HS-5 (cell line): ENCODE results near the gene NTN1.
A peak's percentile ranks its signal among the peaks of the same experiment; 100 is the strongest.

Source experiments
- DNase-seq: peaks from one replicate; pipeline ENCODE4 v3.0.0-alpha.2; 2012; ENCODE audit warnings: low read depth

NTN1 gene

DNA sequence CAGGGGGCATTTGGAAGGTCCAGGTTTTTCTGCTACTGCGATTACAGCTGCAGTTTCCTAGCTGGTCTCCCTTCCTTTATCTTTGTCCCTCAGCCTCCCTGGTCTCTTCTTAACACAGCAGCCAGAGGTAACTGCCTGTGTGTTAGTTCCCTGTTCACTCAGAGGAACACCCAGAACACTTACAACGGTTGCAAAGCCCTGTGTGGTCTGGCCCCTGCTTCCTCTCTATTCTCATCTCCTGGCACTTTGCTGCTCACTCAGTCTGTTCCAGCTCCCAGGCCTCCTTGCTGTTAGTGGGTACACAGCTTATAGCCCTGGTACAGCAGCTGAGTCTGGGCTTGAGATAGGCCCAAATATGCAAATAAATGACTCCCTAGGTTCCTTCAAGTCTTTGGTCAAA lies 16.4 kb downstream of the NTN1 start:
- DNase-seq, result no peak

DNA sequence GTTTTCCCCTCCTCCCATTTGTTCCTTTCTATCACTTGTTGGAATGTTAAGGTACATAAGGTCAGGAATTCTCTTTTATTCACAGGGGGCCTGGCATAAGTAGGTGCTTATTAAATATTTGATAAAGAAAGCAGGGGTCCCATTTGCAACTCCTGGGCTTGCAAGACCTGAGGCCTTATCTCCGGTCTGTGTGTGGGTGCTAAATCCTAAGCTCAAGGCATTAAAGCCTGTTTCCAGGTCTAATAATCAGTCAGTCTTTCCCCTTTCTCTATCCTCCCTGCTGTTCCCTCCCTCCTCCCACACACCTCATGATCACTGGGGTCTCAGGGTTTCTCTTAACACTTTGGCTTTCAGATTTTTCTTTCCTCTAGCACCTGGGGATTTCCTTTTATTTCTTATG lies 17.1 kb downstream of the NTN1 start:
- DNase-seq, result no peak

DNA sequence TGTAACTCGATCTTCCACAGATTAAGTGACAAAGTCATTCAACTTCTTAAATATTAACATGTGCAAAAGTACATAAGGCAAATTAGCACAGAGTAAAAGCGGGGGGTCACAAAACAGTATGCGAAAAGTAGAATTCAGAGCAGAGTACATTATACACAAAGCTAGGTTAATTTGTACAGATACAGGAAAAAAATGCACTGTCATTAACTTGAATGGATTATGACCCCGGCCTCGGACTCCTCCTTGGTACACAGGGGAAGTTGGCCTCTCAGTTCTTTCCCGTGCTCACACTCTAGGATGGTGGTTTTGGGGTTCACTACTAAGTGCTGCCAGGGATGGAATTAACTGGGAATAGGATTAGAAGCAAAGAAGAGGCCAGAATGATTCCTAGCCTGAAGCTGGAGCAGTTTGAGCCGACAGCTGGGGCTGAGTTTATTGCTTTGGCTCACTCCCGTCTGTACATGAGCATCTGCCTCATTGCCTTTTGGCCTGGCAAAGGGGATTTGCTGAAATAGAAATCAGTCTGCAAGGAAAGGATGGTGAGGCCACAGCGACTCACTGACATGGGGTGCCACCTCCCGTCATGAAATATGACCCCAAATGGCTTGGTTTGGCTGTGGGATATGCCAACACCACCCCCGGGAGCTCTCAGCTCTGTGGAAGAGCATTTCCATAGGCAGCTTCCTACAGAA lies 23.6 kb downstream of the NTN1 start:
- no peak for DNase-seq

DNA sequence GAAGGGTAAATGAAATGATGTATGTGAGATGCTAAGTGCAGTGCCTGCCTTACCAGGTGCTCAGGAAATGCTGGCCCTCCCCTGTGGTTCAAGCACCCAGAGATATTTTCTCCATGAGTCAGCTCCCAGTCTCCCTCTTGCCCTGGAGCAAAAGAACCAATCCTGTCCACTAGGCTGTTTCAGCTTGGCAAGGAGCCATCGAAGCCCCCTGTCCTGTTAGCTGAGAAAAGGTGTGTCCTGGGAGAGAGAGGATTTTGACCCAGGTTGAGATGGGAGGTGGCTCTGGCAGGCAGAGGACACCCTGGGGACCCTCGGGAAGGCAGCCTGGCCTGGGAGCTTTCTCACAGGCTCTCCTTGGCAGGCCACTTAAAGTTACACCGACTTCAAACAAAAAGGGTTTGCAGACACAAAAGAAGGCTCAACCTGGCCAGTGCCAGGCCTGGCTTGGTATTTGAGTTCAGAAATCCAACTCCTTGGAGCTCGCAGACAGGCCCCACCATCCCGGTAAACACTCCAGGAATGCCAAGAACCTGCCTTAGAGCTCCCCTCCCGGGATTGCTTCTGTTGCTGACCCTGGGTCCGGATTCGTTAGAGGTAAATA lies 29.6 kb downstream of the NTN1 start:
- peak; percentile 33 for DNase-seq

DNA sequence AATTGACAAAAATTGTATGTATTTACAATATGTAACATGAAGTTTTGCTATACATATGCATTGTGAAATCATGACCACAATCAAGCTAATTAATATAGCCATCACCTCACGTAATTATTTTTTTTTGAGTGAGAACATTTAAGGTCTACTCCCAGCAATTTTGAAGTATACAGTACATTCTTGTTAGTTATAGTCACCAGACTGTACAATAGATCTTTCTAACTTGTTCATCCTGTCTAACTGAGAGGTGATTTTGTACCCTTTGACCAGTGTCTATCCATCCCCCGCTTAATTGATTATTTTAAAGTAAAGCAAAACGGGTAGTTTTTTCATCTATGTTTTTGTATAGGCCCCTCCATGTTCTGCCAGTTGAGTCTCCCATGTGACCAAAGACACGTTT lies 30.3 kb downstream of the NTN1 start:
- no peak for DNase-seq

DNA sequence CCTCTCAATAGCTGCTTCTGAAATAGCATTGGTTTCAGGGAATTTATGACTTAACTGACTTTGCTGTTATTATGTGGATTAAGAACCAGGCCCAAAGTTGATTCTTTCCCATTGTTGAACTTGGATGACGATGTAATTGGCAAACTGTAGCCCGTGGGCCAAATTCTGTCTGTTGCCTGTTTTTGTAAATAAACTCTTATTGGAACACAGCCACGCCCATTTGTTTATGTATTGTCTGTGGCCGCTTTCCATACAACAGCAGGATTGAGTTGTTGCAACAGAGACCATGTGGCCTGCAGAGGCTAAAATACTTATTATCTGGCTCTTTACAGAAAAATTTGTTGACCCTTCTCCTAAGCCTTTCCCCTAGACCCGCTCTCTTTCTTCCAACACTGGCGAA lies 31.6 kb downstream of the NTN1 start:
- DNase-seq, result no peak

DNA sequence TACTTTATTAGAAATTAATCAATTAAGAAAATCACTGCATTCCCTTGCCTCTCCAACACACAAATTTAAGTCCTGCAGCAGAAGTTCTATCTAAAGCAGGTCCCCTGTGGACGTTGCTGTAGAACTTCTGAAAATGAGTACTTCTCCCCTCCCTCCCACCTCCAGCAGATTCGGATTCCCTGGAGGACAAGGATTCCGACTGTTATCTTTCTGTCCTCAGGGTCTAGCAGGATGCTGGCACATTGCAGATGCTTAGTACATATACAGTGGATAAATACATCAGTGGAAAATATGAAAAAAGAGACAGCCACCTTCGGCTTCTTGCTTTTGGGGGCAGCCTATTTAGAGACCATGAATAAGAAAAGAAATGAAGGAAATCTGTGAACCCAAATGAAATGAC lies 32.1 kb downstream of the NTN1 start:
- no peak for DNase-seq

DNA sequence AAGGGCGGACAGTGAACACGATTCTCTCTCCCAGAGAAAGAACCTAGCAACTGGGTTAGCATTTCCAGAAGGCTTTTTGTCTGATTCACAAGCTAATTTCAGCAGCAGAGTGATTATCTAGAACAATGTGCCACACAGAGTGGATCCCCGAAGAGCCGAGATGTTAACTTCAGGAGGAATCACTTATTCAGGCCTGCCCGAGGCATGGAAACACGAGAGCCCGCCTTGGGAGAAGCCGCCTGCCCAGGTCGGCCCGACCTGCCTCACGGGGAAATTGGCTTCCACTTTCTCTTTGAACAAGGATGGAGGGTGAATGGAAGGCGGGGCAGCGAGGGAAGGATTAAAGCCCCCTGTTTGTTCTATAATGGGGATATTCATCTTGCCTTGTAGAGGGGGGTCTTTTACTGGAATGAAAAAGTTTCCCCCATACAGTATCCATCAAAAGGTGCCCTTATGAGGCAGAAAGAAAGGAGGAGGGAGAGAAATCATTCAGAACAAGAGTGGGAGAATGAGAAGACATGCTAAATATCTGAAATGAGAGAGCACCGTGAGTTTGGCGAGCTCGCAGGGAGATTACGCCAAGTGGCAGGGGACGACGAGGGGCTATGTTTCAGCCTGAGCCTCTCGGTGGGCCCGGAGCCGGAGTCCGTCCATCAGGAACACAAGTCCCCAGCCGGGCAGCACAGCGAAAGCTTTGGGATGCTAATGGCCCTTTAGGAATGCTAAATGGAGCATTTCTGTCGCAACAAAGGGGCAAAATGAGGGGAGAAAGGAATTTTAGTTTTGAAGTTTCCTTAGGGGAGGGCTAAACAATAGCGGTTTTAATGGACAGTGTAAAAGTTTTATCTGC lies 33.0 kb downstream of the NTN1 start:
- DNase-seq, result no peak

DNA sequence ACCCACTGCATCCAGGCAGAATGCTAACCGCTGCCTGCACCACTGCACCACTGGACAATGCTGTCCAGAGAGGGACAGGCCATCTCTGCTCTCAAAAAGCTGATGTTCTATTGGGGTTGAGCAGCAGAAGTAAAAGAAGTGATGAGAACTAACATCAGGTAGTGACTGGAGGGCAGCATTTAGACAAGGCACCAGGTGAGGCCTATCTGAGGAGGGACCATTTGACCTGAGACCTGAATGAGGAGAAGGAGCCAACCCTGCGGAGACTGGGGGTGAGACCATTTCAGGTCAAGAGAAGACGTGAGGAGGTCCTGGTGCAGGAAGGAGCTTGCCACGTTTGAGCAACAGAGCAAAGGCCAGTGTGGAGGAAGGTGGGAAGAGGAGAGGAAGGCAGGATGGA lies 34.0 kb downstream of the NTN1 start:
- no peak for DNase-seq

DNA sequence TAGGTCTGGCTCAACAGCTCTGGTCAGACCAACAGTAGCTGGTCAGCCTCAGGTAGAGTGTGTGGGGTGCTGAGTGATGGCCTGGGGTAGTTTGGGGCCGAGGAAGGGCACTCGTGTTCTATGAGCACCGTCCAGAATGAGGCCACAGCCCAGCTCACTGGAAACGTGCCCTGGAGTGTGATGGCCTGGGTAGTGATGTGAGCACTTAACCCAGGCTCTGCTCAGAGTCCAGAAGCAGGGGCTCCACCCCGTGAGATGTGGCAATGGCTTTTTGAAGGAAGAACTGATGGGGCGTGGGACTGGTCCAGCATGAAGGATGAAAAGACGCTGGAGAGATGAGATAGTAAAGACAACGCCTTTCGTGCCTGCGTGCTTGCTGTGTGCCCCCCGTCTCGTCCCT lies 35.3 kb downstream of the NTN1 start:
- no peak for DNase-seq

DNA sequence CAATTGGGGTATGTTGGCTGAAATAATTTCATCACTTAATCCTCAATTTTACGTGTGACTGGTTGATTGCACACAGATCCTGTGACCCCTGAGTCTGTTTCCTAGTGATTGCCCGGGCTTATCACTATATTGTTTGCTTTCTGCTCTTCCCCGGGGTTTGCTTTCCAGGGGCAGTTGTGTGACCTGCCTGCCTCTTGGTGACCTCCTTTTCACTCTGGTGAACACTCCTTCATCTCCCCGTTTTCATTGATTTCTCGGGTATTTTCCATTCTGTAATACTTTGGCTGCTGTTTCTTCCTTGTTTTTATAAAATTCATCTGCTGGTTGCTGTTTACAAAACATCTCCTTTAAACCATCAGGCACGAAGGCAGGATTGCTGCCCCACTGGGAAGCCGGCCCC lies 36.0 kb downstream of the NTN1 start:
- no peak for DNase-seq

DNA sequence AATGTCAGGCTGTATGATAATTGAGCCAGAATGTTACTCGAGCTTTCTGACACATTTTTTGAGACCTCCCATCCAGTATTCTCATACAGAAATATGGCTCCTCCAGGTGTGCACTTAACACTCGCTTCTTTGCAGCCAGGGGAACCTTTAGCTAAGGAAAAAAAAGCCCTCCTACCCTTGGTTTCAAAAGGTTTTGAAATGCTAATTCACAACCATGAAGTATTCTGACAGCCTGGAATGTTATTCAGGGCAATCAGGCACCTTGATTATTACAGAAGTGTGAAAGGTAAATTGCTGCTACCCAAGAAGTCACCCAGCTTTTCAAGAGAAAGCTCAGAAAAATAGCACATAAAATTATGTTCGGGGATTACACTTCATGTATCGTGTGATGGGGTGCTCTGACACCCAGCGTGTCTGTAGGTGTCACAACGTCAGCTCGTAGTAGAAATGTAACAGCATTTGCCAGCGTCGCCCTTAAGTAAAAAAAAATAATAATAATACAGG lies 41.1 kb downstream of the NTN1 start:
- DNase-seq, result no peak

DNA sequence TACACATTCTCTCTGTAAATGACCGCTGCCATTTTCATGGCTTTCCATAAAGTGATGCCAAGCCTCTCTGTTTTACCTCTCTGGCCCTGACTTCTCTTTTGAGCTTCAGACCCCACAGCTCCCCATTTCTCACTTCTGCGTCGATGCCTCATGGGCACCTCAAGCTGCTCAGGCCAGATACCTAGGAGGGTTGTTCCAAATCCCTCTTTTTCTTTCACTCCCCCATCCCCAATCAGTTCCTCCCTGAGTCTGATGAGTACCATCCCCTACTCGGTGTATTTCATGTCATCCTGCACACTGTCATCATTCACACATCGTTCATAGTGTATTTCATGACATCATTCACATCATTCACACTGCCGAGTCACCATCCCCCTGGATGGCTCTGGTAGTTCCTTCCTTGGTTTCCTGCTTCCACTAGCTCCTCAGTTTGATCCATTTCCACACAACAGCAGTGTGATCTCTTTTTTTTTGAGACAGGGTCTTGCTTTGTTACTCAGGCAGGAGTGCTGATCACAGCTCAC lies 43.1 kb downstream of the NTN1 start:
- DNase-seq, result no peak

DNA sequence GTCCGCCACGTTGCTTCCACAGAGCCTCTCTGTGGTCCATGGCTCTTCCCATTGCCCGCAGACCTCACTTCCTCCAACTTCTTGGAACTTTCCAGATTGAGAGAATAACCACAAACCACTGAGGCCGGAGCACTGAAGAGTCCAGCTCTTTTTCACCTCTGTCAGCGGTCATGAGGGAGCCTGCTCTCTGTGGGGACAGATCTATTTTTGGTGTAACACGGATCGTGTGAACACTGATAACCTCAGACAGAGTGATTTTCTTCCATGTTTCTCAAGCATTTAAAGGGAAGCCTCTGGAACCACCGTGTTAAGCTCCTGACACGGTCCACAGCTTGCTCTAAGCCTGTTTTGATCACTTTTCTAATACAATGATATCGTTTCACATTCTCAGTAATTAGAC lies 49.7 kb downstream of the NTN1 start:
- no peak for DNase-seq

DNA sequence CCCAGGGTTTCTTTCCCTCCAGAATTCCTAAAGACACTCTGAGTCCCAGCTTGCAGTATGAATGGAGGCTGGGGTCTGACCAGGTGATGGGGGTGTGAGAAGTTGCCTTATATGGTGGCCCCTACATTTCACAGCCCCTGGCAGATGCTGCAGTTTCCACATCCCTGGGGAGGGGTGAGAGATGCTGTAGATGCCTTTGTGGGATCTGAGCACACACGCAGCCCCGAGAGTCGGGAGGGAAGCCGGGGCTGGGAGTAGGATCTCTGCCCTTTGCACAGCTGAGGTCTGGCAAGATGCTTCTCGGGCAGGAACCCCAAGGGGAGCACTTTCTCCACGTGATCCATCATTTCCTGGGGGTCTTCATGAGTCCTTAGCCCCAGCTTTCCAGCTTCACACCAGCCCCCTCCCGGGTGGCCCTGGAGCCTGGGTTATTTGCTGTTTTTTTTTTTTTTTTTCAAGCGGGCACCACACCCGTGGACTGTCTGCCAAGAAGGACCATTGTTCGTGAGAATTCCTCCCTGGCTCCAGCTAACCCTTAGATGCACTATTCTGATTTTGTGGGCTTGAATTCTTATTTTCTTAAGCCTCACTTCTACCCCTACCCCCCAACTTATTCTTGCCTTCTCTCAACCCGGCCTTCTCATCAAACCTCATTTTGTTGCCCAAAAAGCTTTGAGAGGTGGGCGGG lies 50.6 kb downstream of the NTN1 start:
- DNase-seq, result no peak

DNA sequence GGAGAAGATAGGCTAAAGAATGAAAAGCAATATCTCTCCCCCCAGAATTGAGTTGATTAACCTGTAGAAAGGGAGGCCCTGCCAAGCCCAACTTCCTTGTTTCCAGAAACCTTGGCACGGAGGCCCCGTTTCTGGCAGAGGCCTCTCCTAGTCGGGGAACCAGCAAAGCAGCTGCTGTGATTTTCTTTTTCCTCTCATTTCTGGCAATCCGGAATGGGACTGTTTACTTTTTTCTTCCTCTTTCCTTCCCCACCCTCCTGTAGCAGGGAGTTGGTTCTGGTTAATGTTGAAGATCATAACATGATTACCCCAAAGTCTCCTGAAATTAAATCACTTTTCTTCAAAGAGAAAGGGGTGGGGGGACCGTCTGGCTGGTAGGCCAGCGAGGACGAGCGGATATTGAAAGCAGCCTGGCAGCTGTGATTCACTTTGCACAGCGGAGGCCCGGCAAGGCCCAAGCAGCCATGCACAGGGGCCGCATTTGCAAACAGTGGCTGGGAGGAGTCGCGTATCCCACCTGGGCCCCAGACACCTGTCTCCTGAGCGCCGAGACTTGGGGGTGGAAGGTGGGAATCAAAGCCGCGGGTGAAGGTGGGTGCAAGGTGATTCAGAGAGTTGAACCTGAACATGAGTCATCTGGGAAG lies 51.5 kb downstream of the NTN1 start:
- no peak for DNase-seq

DNA sequence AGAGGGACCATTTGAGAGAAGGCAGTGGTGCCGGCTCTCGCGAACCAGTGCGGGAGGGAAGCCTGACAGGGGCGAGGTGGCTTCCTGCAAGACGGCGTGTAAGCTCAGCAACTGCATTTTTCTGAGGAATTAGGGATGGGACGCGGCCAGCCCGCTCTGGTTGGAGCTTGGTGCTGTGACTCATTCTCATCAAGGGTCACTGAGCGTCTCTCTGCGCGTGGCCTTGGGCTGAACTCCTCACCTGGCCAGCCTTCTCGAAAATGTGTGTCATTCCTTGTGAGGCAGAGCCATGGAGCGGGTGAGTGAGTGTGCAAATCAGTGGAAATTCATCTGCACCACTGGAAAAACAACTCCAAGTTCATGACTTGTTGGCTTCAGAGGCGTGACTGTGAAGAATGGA lies 52.8 kb downstream of the NTN1 start:
- no peak for DNase-seq

DNA sequence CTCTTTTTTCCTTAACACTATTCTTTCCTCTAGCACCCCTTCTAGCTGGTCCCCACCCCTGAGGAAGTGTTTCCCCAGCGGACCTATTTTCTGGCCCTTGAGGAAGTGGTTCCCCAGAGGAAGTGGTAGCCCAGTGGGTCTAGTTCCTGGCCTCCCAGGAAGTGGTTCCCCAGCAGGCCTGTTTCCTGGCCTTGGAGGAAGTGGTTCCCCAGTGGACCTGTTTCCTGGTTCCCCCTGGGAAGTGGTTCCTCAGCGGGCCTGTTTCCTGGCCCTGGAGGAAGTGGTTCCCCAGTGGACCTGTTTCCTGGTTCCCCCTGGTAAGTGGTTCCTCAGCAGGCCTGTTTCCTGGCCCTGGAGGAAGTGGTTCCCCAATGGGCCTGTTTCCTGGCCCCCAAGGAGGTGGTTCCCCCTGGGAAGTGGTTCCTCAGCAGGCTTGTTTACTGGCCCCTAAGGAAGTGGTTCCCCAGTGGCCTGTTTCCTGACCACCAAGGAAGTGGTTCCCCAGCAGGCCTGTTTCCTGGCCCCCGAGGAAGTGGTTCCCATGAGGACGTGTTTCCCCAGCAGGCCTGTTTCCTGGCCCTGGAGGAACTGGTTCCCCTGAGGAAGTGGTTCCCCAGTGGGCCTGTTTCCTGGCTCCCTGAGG lies 58.3 kb downstream of the NTN1 start:
- DNase-seq, result no peak

DNA sequence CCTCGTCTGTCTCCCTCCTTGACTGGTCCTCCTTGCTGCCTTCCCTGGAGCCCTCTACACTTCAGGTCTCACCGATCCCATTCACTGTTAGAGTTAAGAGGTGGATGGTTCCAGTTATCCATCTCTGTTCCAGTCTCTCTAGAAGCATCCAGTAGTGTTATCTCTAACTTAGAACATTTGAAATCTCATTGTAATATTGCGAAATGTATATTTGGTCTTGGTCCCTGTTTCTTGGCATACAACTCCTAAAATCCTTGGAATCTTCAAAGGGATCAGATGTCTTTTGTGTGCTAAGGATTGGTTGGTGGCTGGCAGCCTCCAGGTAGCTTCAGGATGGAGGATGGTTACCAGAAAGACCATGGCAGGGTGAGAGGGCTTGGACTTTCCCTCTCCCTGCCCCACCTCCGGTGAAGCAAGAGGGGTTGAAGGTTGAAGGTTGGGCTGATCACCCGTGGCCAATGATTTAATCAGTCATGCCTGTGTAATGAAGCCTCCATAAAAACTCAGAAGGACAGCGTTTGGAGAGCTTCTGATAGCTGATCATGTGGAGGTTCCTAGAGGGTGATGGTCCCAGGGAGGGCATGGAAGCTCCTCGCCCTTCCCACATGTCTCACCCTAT lies 59.1 kb downstream of the NTN1 start:
- DNase-seq, result no peak

DNA sequence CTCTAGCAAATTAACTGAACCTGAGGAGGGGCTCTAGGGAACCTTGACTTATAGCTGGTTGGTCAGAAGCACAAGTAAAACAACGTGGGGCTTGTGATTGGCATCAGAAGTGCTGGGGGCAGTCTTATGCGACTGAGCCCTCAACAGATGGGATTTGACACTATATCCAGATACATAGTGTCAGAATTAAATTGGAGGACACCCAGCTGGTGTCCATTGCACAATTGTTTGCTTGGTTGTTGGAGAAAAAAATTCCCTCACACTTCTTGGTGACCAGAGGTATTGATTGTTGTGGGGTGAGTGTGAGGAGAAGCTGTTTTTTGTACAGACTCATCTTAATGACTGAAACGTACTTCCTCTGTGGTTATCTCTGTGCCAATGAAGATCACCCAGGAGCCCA lies 59.7 kb downstream of the NTN1 start:
- DNase-seq, result no peak

DNA sequence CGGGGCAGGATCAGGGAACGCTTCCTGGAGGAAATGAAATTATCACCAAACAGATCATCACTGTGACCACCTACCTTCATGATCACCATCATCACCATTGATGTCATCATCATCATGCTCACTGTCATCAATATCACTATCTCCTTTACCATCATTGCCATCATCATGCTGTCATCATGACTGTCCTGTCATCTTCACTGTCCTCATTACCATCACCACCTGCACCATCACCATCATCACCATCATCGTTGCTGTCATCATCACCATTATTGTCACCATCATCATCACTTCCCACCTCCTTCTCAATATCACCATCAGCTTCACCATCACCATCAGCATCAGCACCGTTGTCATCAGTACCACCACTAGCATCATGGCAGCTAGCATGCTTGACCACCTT lies 65.3 kb downstream of the NTN1 start:
- DNase-seq, result no peak
